ENCODE results near the gene NPC1.

DNA sequence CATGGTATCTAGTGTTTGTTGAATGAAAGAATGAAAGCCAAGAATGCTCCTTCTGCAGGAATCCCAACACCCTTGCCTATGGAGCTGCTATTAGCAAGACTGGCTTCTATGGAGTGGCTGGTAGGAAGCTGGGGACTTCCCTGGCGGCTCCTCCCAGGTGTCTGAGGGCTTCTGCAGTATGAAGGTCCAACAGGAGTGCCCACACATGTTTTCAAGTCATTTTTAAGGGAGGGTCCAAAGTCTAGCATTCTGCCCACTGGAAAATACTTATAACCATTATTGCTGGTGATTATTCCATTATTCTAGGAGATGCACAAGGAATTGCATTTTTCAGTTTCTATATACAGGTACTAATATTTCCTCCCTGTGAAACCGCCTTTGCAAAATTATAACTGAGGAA, 21.9 kb upstream of the NPC1 start:
- TF ChIP-seq, protein P1, sequence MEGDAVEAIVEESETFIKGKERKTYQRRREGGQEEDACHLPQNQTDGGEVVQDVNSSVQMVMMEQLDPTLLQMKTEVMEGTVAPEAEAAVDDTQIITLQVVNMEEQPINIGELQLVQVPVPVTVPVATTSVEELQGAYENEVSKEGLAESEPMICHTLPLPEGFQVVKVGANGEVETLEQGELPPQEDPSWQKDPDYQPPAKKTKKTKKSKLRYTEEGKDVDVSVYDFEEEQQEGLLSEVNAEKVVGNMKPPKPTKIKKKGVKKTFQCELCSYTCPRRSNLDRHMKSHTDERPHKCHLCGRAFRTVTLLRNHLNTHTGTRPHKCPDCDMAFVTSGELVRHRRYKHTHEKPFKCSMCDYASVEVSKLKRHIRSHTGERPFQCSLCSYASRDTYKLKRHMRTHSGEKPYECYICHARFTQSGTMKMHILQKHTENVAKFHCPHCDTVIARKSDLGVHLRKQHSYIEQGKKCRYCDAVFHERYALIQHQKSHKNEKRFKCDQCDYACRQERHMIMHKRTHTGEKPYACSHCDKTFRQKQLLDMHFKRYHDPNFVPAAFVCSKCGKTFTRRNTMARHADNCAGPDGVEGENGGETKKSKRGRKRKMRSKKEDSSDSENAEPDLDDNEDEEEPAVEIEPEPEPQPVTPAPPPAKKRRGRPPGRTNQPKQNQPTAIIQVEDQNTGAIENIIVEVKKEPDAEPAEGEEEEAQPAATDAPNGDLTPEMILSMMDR (optimal IDR thresholded peaks at IDR 0.05 in 1 of 3, IDR thresholded peaks at IDR 0.05 in 1 of 3, conservative IDR thresholded peaks at IDR 0.05 in 1 of 3; ENCODE audit: extremely low read depth in 1 of 3, insufficient read depth in 2 of 3, low read length in 3 of 3), result no peak
- no peak for TF ChIP-seq EZH2 (IDR thresholded peaks at IDR 0.05; ENCODE audit: low read length)
